ENCODE measurements around the gene PLA1A.

Gene PLA1A

GRCh38 chr3:119600732-119601131, 3.0 kb downstream of the PLA1A start:
- POLR2A ChIA-PET = no interaction called here
- CTCF ChIA-PET = interaction anchor here (0.8 to 1.8 kb wide), 3 partner anchors 13 to 80 kb away, joined by 3 to 7 read pairs (median 3); no protein-coding TSS in a partner anchor
- no peak overlapping the region for H3K4me3 ChIP-seq (ENCODE audit: low read depth, low read length)
- DNase-seq (ENCODE audit: low read depth, low spot score) = no peak
- peak; percentile 46 for TF ChIP-seq CTCF (IDR thresholded peaks at IDR 0.05; ENCODE audit: insufficient read depth, low read length, missing control alignments)

GRCh38 chr3:119601154-119601553, 3.5 kb downstream of the PLA1A start:
- no peak overlapping the region for H3K4me3 ChIP-seq (ENCODE audit: low read depth, low read length)
- DNase-seq (ENCODE audit: low read depth, low spot score) = no peak
- ChIA-PET CTCF (interaction anchor here (0.7 to 1.8 kb wide), 3 partner anchors 8 to 30 kb away, joined by 3 to 7 read pairs (median 3); no protein-coding TSS in a partner anchor), POLR2A (no interaction called here)
- TF ChIP-seq CTCF (IDR thresholded peaks at IDR 0.05; ENCODE audit: insufficient read depth, low read length, missing control alignments) = no peak

GRCh38 chr3:119602676-119603075, 5.0 kb downstream of the PLA1A start:
- CTCF ChIA-PET = interaction anchor here (1.5 kb wide), 1 partner anchor 14 kb away, joined by 4 read pairs; no protein-coding TSS in a partner anchor
- H3K4me3 ChIP-seq (ENCODE audit: low read depth, low read length) = no peak overlapping the region

GRCh38 chr3:119604878-119605277, 7.2 kb downstream of the PLA1A start:
- TF ChIP-seq CTCF (IDR thresholded peaks at IDR 0.05; ENCODE audit: insufficient read depth, low read length, missing control alignments) = no peak
- H3K4me3 ChIP-seq (ENCODE audit: low read depth, low read length) = no peak overlapping the region
- DNase-seq (ENCODE audit: low read depth, low spot score) = no peak
- ChIA-PET POLR2A (interaction anchor here (0.6 kb wide), 1 partner anchor 24 kb away, joined by 4 read pairs; no protein-coding TSS in a partner anchor), CTCF (interaction anchor here (0.8 kb wide), 1 partner anchor 72 kb away, joined by 3 read pairs; no protein-coding TSS in a partner anchor)

More at GRCh38 chr3:119602676-119603075, 5.0 kb downstream of the PLA1A start:
- no peak for DNase-seq (ENCODE audit: low read depth, low spot score)
- TF ChIP-seq CTCF (IDR thresholded peaks at IDR 0.05; ENCODE audit: insufficient read depth, low read length, missing control alignments) = no peak
- POLR2A ChIA-PET = no interaction called here

GRCh38 chr3:119608405-119609000, 10.8 kb downstream of the PLA1A start:
- ChIA-PET CTCF (no interaction called here), POLR2A (no interaction called here)
- H3K4me3 ChIP-seq (ENCODE audit: low read depth, low read length) = no peak overlapping the region

GRCh38 chr3:119609301-119609700, 11.6 kb downstream of the PLA1A start:
- POLR2A ChIA-PET = no interaction called here
- no peak for TF ChIP-seq CTCF (IDR thresholded peaks at IDR 0.05; ENCODE audit: insufficient read depth, low read length, missing control alignments)

More at GRCh38 chr3:119608405-119609000, 10.8 kb downstream of the PLA1A start:
- no peak for TF ChIP-seq CTCF (IDR thresholded peaks at IDR 0.05; ENCODE audit: insufficient read depth, low read length, missing control alignments)
- DNase-seq (ENCODE audit: low read depth, low spot score) = no peak

More at GRCh38 chr3:119609301-119609700, 11.6 kb downstream of the PLA1A start:
- CTCF ChIA-PET = no interaction called here
- no peak for DNase-seq (ENCODE audit: low read depth, low spot score)
- H3K4me3 ChIP-seq (ENCODE audit: low read depth, low read length) = no peak overlapping the region

Data from AG04449 (cell line).